GM12872 (cell line): ENCODE measurements around the gene PRDM1.

Source experiments
- TF ChIP-seq, protein P1 (sequence below): IDR thresholded peaks from 3 replicates; pipeline ENCODE4 v1.5.1; 2011; ENCODE audit warnings: low read depth, mild to moderate bottlenecking, low read length, moderate library complexity; ENCODE audit not compliant: insufficient read depth

Gene PRDM1

DNA sequence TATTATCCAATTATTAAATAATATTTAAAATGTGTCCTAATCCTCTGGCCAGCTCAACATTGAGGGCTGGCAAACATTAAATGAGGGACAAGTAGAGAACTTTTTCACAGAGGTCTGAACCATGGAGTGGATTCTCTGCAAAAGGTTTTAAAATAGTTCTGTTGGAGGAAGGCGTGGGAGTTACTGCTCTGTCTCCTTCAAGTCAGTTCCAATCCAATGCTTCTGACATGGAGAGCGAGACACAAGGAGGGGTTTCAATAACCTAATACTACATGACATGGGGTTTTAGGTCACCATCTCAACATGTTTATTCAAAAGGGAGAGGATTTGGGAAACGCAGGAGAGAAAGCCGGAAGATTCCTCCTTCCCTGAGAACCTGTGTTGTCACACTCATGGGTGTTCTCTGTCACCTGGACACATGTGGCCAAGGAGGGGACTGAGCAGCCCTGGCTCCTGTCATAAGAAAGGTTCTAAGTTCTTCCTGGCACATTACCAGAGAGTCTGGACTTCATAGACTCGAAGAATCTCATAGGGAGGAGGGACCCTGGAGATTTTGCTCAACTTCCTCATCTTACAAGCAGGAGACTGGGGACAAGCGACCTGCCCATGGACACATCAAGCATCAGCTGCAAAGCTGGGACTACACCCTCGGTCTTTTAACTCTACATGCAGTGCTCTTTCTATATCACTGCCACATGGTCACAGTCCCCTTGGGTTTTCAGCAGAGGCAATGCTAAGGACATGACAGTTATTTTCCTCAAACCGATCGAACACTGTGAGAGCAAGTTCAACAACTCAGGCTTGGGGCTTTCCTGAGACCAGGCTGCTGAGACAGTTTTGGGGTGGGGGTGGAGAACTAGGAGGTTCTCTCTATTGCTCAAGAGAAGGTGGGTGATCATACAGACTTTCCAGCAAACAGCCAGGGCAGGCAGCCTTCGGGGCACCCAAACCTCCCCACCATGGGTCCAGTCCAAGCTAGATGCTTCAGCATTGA, 38.6 kb downstream of the PRDM1 start:
- TF ChIP-seq, protein P1, sequence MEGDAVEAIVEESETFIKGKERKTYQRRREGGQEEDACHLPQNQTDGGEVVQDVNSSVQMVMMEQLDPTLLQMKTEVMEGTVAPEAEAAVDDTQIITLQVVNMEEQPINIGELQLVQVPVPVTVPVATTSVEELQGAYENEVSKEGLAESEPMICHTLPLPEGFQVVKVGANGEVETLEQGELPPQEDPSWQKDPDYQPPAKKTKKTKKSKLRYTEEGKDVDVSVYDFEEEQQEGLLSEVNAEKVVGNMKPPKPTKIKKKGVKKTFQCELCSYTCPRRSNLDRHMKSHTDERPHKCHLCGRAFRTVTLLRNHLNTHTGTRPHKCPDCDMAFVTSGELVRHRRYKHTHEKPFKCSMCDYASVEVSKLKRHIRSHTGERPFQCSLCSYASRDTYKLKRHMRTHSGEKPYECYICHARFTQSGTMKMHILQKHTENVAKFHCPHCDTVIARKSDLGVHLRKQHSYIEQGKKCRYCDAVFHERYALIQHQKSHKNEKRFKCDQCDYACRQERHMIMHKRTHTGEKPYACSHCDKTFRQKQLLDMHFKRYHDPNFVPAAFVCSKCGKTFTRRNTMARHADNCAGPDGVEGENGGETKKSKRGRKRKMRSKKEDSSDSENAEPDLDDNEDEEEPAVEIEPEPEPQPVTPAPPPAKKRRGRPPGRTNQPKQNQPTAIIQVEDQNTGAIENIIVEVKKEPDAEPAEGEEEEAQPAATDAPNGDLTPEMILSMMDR = no peak

DNA sequence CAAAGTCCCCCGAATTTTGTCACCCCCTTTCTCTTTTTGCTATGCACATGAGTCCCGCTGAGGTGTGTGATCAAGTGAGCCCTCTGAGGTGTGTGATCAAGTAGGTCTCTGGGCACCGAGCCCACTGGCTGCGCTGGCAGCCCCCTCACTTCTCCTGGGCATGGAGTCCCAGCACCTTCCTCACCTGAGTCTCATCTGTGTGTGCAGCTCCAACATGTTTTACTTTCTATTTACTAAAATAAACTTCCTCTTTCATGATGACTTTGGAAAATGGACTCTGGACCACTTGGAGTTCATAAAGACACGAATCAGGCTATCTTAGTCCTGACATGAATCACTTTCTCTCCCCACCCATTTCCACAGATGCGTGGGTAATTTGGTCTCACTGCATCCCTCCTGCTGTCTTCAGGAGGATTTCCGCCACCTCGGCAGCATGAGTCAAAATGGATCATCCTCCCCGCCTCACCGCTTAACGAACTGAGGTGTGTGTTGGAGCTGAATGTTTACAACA, 39.8 kb downstream of the PRDM1 start:
- TF ChIP-seq, protein P1 = no peak

DNA sequence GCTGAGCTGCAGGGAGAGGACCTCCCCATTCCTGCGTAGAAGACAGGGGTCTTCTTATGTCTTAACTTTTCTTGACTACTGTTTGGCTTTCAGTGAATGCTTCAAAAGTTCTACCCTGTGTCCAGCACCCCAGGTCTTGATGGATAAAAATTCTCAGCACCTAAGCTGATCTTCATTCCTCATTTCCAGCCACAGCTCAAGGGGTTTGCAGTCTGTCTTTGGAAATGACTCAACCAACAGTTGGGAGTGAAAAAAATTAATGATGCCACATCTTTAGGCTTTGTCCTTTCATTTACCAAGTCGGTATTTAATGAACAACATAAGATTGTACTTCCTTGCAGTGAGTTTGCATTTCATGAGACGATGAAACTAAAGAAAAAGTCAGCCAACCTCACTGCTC, 40.3 kb downstream of the PRDM1 start:
- TF ChIP-seq, protein P1 = no peak

DNA sequence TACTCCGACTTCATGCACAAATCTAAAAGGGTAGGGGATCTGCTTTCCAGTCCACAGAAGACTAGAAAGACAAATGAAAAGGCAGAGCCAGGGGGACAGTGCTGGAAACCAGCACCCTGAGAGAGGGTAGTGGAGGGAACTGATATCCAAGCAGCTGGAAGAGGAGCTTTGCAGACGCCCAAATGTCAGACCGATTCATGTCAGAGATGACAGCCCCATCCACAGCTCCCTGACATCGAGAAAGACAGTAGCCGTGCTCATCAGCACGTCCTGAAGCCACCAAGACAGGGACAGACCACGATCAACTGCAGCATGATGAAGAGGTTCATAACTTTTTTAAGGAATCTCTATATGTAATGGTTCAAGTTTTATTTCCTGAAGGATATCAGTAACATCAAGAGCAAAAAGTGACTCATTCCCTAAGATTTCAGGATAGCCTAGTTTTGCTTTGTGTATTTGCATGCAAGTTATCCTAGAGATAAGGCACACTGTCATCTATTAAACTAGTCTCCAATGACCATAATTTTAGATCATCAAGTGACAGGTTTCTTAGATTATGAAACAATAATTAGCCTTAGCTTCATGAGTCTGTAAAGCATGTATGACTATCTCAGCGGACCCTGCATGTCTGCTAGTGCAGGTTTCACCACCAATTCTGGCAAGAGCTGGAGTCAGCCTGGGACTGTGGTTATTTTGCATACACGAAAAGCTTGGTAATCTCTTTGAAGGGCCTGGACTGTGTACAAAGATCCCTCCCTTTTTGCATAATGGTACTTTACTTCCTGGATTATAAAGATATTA, 43.0 kb downstream of the PRDM1 start:
- TF ChIP-seq, protein P1 = no peak

DNA sequence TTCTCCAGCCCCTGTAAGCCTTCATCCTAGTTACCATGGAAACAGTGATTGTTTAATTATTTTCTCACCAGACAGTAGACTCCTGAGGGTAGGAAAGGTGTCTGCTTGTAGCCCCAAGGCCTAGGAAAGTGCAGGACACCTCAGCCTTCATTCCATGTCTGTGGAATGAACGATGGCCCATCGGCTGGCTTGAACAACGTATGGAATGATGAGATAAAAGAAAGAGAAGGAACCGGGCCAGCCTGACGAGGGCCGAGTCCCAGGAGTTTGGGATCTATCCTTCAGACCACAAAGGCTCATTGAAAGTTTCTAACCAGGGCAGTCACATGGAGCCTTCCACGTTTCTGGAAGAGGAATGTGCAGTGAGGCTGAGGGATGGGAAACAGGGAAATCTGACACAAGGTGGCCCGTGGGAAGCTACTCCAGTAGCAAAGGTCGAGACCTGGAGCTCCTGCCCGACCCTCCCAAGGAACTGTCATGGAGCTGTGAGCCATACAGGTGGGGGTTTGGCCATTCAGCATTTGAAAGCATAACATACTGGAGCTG, 46.1 kb downstream of the PRDM1 start:
- TF ChIP-seq, protein P1 = no peak

DNA sequence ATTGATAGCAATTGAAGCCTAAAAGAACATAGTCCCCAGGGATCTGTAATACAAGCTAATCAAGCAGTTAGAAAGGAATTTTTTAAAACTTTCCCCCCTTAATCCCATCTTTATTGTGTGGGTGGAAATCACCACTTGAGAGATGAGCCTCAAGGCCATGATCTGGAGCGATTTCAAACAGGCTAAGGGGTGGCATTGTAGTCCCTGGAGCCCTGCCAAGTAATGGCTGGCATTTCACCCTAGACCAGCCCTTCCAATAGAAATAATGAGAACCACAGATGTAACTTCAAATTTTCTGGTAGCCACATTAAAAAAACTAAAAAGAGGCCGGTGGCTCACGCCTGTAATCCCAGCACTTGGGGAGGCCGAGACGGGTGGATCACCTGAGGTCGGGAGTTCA, 46.9 kb downstream of the PRDM1 start:
- TF ChIP-seq, protein P1 = no peak
